ENCODE results near the gene ADH7. TPM values are rescaled to one million over a fixed set of nuclear protein-coding genes. Genes with fewer than 3 reads are reported as not detected.

The ADH7 gene
- total RNA-seq, 6 donors from 2014 or later = 0.15 to 9.2 (median 0.30) TPM; not detected in 3

- Histone ChIP-seq H3K27me3 (no peaks in the 10 kb centered on the region), H3K27ac (no peak overlapping the region), H3K4me3 (no peak overlapping the region), H3K9me3 (no peaks in the 10 kb centered on the region), H3K36me3 (no peaks in the 10 kb centered on the region), H3K4me1 (no peaks in the 10 kb centered on the region)
- no peak for TF ChIP-seq CTCF (IDR thresholded peaks at IDR 0.05)
- no peak for TF ChIP-seq POLR2A (IDR thresholded peaks at IDR 0.05)
- no peak for TF ChIP-seq EP300 (IDR thresholded peaks at IDR 0.05)
- TF ChIP-seq POLR2AphosphoS5 (IDR thresholded peaks at IDR 0.05) = no peak
- WGBS, 2 donors = 51 to 68% methylated on average over 2 of the region's 2 CpGs
- DNase-seq = no peak
- ATAC-seq (ENCODE audit: low FRiP score in 2 of 2) = no peak
Measured at GRCh38 chr4:99467887-99468286, 32.7 kb upstream of the ADH7 start.

GRCh38 chr4:99463566-99463965, 28.4 kb upstream of the ADH7 start:
- 76 to 78% methylated on average over 2 of the region's 2 CpGs for WGBS, 2 donors
- H3K4me3 ChIP-seq = no peak overlapping the region

GRCh38 chr4:99462875-99463464, 27.8 kb upstream of the ADH7 start:
- peak in 1 of 2 donors; percentile 92 for ATAC-seq (ENCODE audit: low FRiP score in 2 of 2)
- 32 to 33% methylated on average over 4 of the region's 4 CpGs for WGBS, 2 donors
- Histone ChIP-seq H3K9me3 (no peaks in the 10 kb centered on the region), H3K27me3 (no peaks in the 10 kb centered on the region), H3K4me1 (no peaks in the 10 kb centered on the region), H3K36me3 (no peaks in the 10 kb centered on the region), H3K27ac (no peak overlapping the region), H3K4me3 (no peak overlapping the region)
- DNase-seq = peak in 1 of 2 donors; percentile 57
- TF ChIP-seq CTCF (IDR thresholded peaks at IDR 0.05) (peak in 5 of 6 experiments; percentile 52 to 78 (median 77)), POLR2A (IDR thresholded peaks at IDR 0.05) (no peak)

More at GRCh38 chr4:99463566-99463965, 28.4 kb upstream of the ADH7 start:
- TF ChIP-seq CTCF (IDR thresholded peaks at IDR 0.05) = no peak
- TF ChIP-seq POLR2AphosphoS5 (IDR thresholded peaks at IDR 0.05) = no peak
- no peak for TF ChIP-seq EP300 (IDR thresholded peaks at IDR 0.05)
- TF ChIP-seq POLR2A (IDR thresholded peaks at IDR 0.05) = no peak
- Histone ChIP-seq H3K27me3 (no peaks in the 10 kb centered on the region), H3K36me3 (no peaks in the 10 kb centered on the region), H3K4me1 (no peaks in the 10 kb centered on the region), H3K9me3 (no peaks in the 10 kb centered on the region), H3K27ac (no peak overlapping the region)
- no peak for ATAC-seq (ENCODE audit: low FRiP score in 2 of 2)
- no peak for DNase-seq

GRCh38 chr4:99461623-99462401, 26.7 kb upstream of the ADH7 start:
- H3K27ac ChIP-seq = no peak overlapping the region

GRCh38 chr4:99459546-99460042, 24.5 kb upstream of the ADH7 start:
- WGBS, 2 donors = 84% methylated on average over 5 of the region's 5 CpGs
- no peak for ATAC-seq (ENCODE audit: low FRiP score in 2 of 2)
- TF ChIP-seq EP300 (IDR thresholded peaks at IDR 0.05) (no peak), POLR2A (IDR thresholded peaks at IDR 0.05) (no peak), CTCF (IDR thresholded peaks at IDR 0.05) (no peak), POLR2AphosphoS5 (IDR thresholded peaks at IDR 0.05) (no peak)

More at GRCh38 chr4:99461623-99462401, 26.7 kb upstream of the ADH7 start:
- H3K27me3 ChIP-seq = no peaks in the 10 kb centered on the region
- H3K4me1 ChIP-seq = no peaks in the 10 kb centered on the region
- DNase-seq (no peak), ATAC-seq (ENCODE audit: low FRiP score in 2 of 2) (no peak)
- no peaks in the 10 kb centered on the region for H3K9me3 ChIP-seq
- no peak overlapping the region for H3K4me3 ChIP-seq
- 50 to 78% methylated on average over 4 of the region's 4 CpGs for WGBS, 2 donors
- no peaks in the 10 kb centered on the region for H3K36me3 ChIP-seq
- no peak for TF ChIP-seq EP300 (IDR thresholded peaks at IDR 0.05)

More at GRCh38 chr4:99459546-99460042, 24.5 kb upstream of the ADH7 start:
- Histone ChIP-seq H3K27ac (no peak overlapping the region), H3K9me3 (no peaks in the 10 kb centered on the region), H3K4me1 (no peaks in the 10 kb centered on the region), H3K36me3 (no peaks in the 10 kb centered on the region), H3K27me3 (no peaks in the 10 kb centered on the region), H3K4me3 (no peak overlapping the region)
- DNase-seq = no peak

Data from upper lobe of left lung (tissue), 6 donors.